Fibroblast of gingiva (primary cell): ENCODE results near the gene PRKN.
A peak's percentile ranks its signal among the peaks of the same experiment; 100 is the strongest.
"Not testable (repeated sequence)": the region's sequence is repeated elsewhere in the genome, so short reads cannot be mapped to it uniquely, and the experiment has no call there.

Experiments
- DNase-seq: peaks from one replicate; pipeline ENCODE4 v3.0.0-alpha.2; 2011; ENCODE audit warnings: low read depth

PRKN gene

GRCh38 chr6:161543684-161544309 is 1183.8 kb downstream of the PRKN start:
- no peak for DNase-seq

- no peak for DNase-seq
Observed at GRCh38 chr6:161542346-161542980, 1185.1 kb downstream of the PRKN start.

GRCh38 chr6:161540532-161540931 is 1187.0 kb downstream of the PRKN start:
- DNase-seq, result no peak

DNA sequence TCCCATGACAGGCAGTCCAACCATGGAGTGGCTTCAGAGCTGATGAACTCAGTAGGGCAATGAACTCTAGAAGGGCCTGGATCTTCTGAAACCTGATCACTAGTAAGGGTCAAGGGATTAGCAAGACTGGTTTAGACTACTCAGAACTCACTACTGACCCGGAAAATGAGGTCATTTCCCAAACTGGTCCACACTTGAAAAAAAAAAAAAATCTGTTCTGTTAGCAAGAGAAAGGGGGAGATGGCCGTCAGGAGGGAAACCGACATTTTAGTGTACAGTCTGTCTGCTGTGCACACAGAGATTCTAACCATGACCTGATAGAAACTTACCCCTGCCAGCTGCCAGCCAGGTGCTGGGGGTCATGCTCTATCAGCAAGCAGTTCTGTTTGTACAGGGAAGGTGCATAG is 1191.3 kb downstream of the PRKN start:
- no peak for DNase-seq

DNA sequence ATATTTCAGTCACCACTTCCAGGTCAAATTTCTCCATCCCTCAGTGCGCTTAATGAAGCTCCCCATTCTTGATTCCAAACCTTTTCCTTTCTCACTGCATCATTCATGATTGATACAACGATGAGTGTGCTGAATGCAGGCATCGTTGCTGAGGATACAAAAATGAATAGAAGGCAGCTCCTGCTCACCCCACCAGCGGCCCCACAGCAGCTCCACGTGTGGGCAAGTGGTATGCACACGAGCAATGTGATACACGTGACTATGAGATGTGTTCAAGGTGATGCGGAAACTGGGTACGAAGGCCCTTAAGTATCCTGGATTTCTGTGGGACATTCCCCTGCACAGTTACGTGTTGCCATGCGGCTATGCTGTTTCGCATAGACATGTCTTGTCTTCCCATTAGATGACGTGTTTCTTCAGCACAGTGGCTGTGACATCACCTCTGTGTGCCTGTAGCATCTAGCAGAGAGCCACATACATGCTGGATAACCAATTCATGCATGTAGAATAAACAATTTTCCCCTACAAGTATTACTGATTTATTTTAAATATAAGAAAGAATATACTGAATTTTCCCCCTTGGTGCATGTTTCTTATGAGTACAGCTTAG is 1193.2 kb downstream of the PRKN start:
- DNase-seq, result no peak

- DNase-seq, result no peak
Observed at GRCh38 chr6:161533266-161533665, 1194.3 kb downstream of the PRKN start.

- DNase-seq, result no peak
Observed at GRCh38 chr6:161532536-161532935, 1195.0 kb downstream of the PRKN start.

GRCh38 chr6:161526794-161527193 is 1200.8 kb downstream of the PRKN start:
- DNase-seq, result no peak

- DNase-seq, result no peak
Observed at GRCh38 chr6:161523362-161523761, 1204.2 kb downstream of the PRKN start.

GRCh38 chr6:161522276-161522675 is 1205.3 kb downstream of the PRKN start:
- DNase-seq, result no peak

- no peak for DNase-seq
Observed at GRCh38 chr6:161511447-161512095, 1216.0 kb downstream of the PRKN start.

DNA sequence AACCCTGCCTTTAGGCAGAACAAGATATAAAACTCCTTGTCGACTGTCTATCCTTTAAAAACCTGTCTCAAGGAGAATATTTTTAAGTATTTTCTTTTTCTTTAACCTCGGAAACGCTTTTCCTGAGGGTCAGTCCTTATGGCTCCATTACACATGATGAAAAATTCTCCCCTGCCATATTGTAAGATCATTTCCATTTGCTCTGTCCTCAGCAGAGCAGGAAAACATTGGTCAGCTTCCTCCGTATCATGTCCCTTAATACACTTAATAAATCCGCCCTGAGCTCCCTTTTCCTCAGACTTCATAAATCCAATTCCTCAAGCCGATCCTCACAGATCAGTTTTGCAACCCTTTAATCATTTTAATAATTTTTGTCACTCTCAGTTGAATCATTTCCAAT is 1219.2 kb downstream of the PRKN start:
- no peak for DNase-seq

GRCh38 chr6:161507375-161507774 is 1220.2 kb downstream of the PRKN start:
- no peak for DNase-seq

GRCh38 chr6:161503570-161503969 is 1224.0 kb downstream of the PRKN start:
- DNase-seq, result no peak

DNA sequence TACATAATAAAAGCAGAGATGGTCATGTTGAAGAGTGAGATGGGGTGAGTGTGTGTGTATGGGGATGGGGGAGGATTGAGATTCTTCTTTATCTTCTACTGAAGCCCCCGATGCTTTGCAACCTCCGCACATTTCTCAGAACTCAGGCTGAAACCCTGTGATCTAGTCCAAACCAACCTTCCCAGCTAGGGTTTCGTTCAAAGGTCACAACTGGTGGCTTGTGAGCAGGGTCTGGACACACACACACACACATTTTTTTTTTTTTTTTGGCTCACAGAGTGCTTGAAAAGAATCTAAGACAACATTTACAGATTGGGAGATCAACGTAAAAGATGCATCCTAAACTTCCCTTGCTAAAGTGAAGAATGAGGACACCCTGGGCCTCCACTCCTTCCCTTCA is 1228.7 kb downstream of the PRKN start:
- no peak for DNase-seq

- DNase-seq, result peak; percentile 34
Observed at GRCh38 chr6:161498359-161498758, 1229.2 kb downstream of the PRKN start.

DNA sequence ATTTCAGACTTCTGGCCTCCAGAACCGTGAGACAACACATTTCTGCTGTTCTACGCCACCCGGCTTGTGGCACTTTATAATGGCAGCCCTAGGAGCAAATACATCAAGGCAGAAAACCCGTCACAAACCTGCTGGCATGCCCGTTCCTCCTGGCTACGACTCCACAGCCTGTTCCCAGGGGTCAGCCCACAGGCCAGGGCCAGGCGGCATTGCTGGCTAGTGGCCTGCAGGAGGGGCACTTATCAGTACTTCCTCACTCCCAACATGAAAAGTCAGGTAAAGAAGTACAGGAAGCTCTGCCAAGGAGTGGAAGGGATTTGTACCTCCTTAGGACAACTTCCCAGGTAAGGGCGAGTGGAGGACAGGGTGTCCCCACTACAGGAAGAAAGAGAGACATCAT is 1230.6 kb downstream of the PRKN start:
- no peak for DNase-seq

DNA sequence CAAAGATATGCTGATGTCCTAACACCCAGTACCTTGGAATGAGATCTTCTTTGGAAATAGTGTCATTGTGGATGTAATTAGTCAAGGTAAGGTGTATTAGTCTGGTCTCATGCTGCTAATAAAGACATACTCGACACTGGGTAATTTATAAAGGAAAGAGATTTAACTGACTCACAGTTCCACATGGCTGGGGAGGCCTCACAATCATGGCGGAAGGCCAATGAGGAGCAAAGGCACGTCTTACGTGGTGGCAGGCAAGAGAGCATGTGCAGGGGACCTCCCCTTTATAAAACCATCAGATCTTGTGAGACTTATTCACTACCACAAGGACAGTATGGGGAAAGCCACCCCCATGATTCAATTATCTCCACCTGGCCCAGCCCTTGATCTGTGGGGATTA is 1231.3 kb downstream of the PRKN start:
- DNase-seq, result not testable (repeated sequence)

GRCh38 chr6:161494566-161494965 is 1233.0 kb downstream of the PRKN start:
- DNase-seq, result no peak

GRCh38 chr6:161493576-161494118 is 1233.9 kb downstream of the PRKN start:
- DNase-seq, result no peak

GRCh38 chr6:161489626-161490306 is 1237.8 kb downstream of the PRKN start:
- DNase-seq, result no peak

DNA sequence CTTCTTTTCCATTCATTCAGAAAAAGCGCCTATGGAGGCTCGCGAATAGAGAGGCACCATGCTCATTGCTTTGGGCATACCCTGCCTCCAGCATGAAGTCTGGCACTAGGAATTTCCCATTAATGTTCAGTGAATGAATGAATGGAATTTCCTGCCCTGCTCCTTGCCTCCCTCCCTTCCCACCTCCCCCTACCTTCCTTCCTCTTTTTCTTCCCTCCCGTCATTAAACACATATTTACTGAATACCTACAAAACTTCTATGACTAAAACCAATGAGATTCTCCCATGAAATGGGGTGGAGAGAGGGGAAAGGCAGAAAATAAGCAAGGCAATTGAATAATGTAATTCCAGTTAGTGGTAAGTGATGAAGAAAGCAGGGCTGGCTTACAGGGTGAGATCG is 1239.9 kb downstream of the PRKN start:
- no peak for DNase-seq
